Activated CD4-positive, alpha-beta T cell treated with anti-CD3 and anti-CD28 coated beads for 1 hour (primary cell): ENCODE data around the gene MAP3K5.

ENCODE experiments used
- DNase-seq: peaks from one replicate; pipeline ENCODE4 v3.0.0-alpha.2; 2020

The MAP3K5 gene

DNA sequence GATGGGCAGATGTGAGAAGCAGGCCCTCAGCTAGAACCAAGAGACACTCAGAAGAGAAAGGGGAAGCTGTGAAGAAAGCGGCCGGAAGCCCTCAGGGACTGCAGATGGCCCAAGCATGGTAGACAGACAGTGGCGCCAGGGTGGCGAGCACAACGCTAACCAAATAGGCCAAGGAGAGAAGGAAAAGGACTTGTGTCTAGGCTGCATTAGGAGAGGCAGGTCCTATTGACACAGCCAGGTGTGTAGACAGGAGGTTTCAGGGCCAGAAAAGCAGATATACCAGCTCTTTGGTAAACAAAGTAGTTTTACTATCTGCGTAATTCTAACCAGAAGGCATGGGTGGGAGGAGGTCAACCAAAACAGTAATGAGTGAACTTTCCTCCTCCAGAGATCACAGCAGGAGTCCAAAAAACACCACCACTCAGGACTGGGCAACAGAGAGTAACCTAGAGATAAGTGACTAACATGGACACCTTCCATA, 226.2 kb downstream of the MAP3K5 start:
- DNase-seq = no peak

DNA sequence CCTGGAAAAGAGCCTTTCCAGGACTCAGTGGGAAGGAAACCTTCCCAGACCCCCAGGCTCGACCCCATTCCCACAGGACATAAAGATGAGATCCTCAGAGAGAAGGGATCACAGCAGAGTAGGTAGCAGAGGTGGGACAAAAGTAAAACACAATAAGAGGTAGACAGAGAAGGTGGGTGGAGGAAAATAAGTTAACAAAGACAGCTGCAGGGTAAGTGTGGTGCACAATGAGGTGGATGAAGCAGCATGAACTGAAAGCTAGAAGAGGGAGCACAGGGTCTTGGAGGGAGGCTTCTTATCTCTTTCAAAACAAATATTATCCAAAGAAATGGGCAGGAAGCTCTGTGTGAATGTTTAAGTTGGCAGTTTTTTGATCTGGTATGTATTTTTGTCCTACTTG, 228.1 kb downstream of the MAP3K5 start:
- DNase-seq = no peak

- no peak for DNase-seq
These were observed 228.7 kb downstream of the MAP3K5 start for GRCh38 chr6:136563386-136564152.

DNA sequence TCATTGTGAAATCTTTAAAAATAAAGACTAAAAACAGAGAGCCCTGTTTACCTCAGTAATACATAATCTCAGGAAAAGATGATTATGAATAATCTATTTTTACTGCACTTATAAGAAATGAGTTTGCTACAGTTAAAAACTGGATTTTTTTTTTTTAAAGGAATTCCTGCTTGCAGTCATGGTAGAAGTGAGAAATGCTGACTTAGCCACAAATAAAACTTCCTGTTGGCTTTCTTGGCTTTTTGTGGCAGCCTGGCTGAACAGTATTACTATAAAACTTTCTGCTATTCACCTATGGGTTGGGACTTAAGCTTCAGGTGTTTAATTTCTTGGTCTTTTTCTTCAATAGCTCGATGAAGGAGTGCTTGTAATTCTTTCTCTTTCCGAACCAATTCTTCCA, 230.1 kb downstream of the MAP3K5 start:
- DNase-seq = no peak

GRCh38 chr6:136553166-136553787, 239.0 kb downstream of the MAP3K5 start:
- DNase-seq = no peak

- no peak for DNase-seq
These were observed 240.2 kb downstream of the MAP3K5 start for GRCh38 chr6:136552054-136552453.

DNA sequence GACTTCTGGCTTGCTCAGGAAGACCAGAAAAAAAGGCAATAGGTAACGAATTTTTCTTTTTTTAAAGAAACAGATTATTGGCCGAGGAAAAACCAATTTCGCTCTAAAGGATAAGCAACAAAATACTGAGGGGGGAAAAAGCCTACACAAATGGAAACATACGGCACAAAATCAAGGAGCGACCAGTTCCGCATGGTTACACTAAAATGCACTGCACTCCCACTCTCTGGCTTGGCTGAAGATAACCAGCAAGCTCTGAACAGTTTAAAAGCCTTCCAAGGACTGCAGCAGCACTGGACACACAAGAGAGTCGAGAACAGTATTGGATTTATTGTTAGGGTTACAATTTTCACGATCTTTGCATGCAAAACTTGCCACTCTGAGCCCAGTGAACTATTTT, 241.2 kb downstream of the MAP3K5 start:
- DNase-seq = no peak

GRCh38 chr6:136550330-136551071, 241.8 kb downstream of the MAP3K5 start, which contains the start of gene MAP7:
Gene MAP7, minus strand, starts transcription at chr6:136550422. Its CDS starts 14 bp downstream, at chr6:136550408.
- DNase-seq = peak; percentile 39

DNA sequence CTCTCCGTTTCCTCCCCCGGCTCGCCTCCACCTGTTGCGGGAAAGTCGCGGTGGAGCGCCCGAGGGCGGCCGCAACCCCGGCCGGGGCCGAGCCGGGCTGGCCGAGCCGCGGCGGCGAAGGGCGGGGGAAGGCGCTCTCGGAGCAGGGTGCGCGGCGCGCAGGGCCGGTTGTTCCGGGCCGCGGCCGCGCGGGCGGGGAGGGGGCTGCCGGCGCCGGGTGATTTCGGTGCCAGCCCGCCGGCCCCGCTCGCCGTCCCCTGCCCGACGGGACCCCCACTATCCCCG, 242.3 kb downstream of the MAP3K5 start:
- no peak for DNase-seq

DNA sequence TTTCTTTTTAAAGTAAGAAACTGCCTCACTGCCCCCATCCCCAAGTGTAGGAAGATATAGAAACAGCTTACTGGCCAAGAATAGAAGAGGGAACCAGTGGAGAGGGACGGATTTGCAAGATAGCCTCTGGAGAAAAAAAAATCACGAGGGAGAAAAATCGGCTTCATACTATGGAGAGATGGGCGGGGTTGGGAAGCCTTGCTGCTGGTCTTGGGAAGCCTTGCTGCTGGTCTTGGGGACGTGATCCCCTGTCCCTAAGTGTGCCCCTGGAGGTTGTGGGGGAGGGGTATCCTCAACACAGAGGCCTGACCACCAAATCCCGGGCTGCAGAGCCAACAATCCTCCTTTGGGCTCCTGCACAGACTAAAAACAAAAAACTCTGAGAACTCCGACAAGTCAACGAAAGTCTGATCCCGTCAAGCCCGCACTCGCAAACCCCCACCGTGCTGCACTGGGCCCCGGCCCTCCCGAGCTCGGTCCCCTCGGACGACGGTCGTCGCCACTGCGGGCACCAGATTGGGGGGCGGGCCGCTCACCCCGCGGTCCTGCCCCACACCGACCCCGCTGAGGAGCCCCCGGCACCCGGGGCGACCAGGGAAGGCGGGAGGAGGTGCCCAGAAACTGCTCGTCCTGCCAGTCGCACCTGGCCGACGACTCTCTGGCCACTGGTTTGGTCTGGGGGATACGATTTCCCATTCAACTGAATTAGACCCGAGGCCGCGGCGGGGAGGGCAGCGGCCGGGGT, 242.8 kb downstream of the MAP3K5 start:
- DNase-seq = no peak

GRCh38 chr6:136548582-136549299, 243.5 kb downstream of the MAP3K5 start:
- no peak for DNase-seq

DNA sequence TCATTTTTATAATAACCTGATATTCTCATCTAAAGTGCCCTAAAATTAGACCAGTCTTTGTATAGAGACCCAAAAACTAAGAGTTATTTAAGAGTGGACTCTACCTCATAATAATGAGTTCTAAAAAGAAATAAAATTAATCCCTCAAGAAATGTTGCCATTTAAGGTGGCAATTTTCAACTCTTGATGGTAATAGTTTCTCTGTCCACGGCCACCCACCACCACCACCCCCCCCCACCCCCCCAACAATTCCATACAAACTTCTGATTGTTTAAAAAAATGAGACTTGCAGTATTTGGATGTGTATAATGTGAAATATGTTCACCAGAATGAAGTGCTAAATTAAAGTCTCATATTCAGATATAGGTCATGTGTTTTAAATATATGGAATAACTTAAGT, 244.4 kb downstream of the MAP3K5 start:
- no peak for DNase-seq

- no peak for DNase-seq
These were observed 244.9 kb downstream of the MAP3K5 start for GRCh38 chr6:136547336-136547735.

DNA sequence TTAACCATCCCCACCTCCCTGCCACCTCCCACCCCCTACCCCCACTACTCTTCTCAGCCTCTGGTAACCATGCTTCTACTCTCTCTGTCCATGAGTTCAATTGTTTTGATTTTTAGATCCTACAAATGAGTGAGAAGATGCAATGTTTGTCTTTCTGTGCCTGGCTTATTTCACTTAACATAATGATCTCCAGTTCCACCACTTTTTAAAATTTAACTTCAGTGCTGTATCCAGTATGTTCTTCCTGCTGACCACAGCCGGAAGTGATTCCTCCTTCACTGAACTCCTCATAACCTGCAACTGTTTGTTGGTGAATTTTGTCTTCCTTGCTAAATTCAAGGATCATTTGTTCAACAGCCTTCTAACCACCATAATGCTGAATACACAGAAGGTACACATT, 245.9 kb downstream of the MAP3K5 start:
- DNase-seq = no peak

GRCh38 chr6:136544326-136544725, 248.0 kb downstream of the MAP3K5 start:
- no peak for DNase-seq

DNA sequence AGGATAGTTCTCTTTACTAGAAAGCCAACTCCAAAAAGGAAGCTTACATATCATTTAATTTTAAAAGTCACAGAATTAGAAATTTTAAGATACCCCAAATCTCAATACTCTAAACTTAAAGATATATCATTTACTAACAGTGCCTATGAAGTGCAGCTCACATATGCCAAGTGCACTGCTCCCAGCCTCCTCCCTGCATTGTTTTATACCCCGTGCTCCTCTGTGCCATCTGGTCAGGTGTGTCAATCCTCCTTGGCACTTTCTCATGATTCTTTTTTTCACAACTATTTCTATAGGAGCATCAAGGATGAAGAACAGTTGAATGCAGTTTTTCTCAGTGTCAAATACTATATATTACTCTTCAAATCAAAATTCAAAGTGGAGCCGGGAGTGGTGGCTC, 250.9 kb downstream of the MAP3K5 start:
- DNase-seq = no peak

GRCh38 chr6:136539967-136540652, 252.2 kb downstream of the MAP3K5 start:
- DNase-seq = no peak

- no peak for DNase-seq
These were observed 253.4 kb downstream of the MAP3K5 start for GRCh38 chr6:136538836-136539235.

GRCh38 chr6:136535880-136536650, 256.2 kb downstream of the MAP3K5 start:
- no peak for DNase-seq

- DNase-seq = no peak
These were observed 257.1 kb downstream of the MAP3K5 start for GRCh38 chr6:136535017-136535765.
